Stomach (tissue), 9 donors: ENCODE measurements around the gene PLK5. TPM values are rescaled to one million over a fixed set of nuclear protein-coding genes. Genes with fewer than 3 reads are reported as not detected.

ENCODE experiments used
- DNase-seq, 2 donors: peaks; one replicate each; pipeline versions ENCODE4 v3.0.0 to v3.0.0-alpha.2; 2013 to 2019
- H3K27ac ChIP-seq, 5 donors: fragments of 200-600 bp in 4 of 5; sonication (generic) in 4 of 5; one replicate each; pipeline ENCODE4 v1.5.1; 2013 to 2019; ENCODE audit warnings: mild to moderate bottlenecking in 1 of 5, moderate library complexity in 1 of 5
- H3K27me3 ChIP-seq, 3 donors: fragments of 200-600 bp; sonication (generic); one replicate each; pipeline ENCODE4 v1.5.1; 2017 to 2019; ENCODE audit warnings: mixed run types in 1 of 3
- H3K36me3 ChIP-seq, 4 donors: fragments of 200-600 bp; sonication (generic); 1 replicate in 3 of 4; 2 replicates in 1 of 4; pipeline ENCODE4 v1.5.1; 2016 to 2019
- H3K4me1 ChIP-seq, 4 donors: fragments of 200-600 bp; sonication (generic); one replicate each; pipeline ENCODE4 v1.5.1; 2016 to 2019
- H3K4me3 ChIP-seq, 4 donors: fragments of 200-600 bp; sonication (generic) in 3 of 4; one replicate each; pipeline ENCODE4 v1.5.1; 2016 to 2019; ENCODE audit warnings: mild to moderate bottlenecking in 1 of 4
- H3K9me3 ChIP-seq, 4 donors: fragments of 200-600 bp; sonication (generic); one replicate each; pipeline ENCODE4 v1.5.1; 2016 to 2019
- CTCF ChIP-seq, 7 experiments: fragments of 450-650 bp in 4 of 7; fragments of 200-600 bp in 3 of 7; sonication (generic) in 3 of 7; IDR thresholded peaks; one replicate each; pipeline ENCODE4 v1.5.1; 2016 to 2019; ENCODE audit warnings: antibody characterized with exemption in 7 of 7, control low read depth in 2 of 7, mild to moderate bottlenecking in 1 of 7
- EP300 ChIP-seq: sonication (generic); formaldehyde crosslinking; IDR thresholded peaks from one replicate; pipeline ENCODE4 v1.6.1; 2017; ENCODE audit warnings: antibody characterized with exemption
- POLR2A ChIP-seq, 4 donors: fragments of 450-650 bp; IDR thresholded peaks; one replicate each; pipeline ENCODE4 v1.6.1; 2016; ENCODE audit warnings: antibody characterized with exemption in 4 of 4, control low read depth in 2 of 4, mild to moderate bottlenecking in 1 of 4, moderate library complexity in 1 of 4
- POLR2AphosphoS5 ChIP-seq, 3 donors: sonication (generic); formaldehyde crosslinking; IDR thresholded peaks; one replicate each; pipeline ENCODE4 v1.6.1; 2016; ENCODE audit warnings: antibody characterized with exemption in 3 of 3
- WGBS, 5 donors: extraction: QIAGEN DNeasy Blood & Tissue Kit in 3 of 5; methylation state at CpG; one replicate each; pipeline versions ENCODE4 v1.1.5 to v1.1.7; 2013 to 2018; 5-methylcytosine and 5-hydroxymethylcytosine counted together
- intact Hi-C: fragments of 100-400 bp; cut with DNase I; formaldehyde crosslinking; loops from one replicate; pipeline ENCODE4 v1.15.1; 2023; ENCODE audit warnings: low total_unique reads
- polyA plus RNA-seq, 3 donors: library from polyadenylated mRNA; stranded (reverse); fragments of 200-250 nt; gene quantifications; one replicate each; pipeline ENCODE4 v1.2.3, GENCODE V29; 2013
- total RNA-seq, 5 donors: library from RNA; depleted of rRNA; stranded (reverse); fragments of >200 nt; gene quantifications; one replicate each; pipeline versions ENCODE4 v1.1.0 to v1.2.3, GENCODE V29; 2014 to 2016
- donor health status: healthy with polysubstance abuse.
- donor health status: Bipolar disorder and iron deficiency.
- donor health status: healthy.

The PLK5 gene
- total and polyA plus RNA-seq, 8 donors = 0.12 to 0.80 TPM; not detected in 6

DNA sequence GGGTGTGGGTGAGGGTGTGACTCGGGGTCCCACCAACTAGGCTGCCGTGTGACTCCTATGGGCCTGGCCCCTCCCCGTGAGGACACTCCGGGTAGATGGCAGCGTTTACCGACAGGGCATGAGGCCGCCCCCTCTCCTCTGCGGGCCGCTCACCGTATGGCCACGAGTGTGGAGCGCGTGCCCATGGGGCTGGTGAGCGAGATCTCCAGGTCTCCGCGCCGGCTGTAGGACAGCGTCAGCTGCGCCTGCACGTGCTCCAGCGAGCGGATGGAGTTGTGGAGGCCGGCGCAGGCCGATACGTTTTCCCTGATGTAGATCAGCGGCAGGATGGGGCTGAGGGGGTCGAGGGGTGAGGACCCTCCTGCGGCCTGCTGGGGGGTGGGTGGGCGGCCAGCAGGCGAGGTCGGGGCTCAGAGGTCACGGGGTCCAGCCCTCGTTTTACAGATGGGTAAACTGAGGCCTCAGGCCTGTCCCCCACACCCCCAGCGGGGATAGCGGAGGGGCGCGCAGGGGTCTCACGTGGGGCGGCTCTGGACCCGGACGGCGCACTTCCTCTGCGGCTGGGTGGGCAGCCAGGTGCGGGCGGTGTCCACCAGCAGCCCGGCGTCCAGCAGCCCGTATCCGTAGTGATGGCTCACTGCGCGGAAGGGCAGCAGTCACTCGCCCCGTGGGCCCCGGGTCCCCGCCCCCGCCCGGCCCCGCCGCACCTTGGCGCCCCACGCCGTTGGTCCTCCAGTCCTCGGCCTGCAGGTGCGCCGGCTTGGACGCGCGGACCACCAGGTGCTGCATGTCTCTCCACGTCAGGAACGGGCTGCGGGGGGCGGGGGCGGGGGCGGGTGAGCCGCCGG lies 40.5 kb upstream of the PLK5 start:
- H3K36me3 ChIP-seq = no peaks in the 10 kb centered on the region
- H3K27me3 ChIP-seq = no peaks in the 10 kb centered on the region
- 91 to 94% (median 93%) methylated on average over 48 to 77 of the region's 77 CpGs for WGBS, 5 donors
- H3K9me3 ChIP-seq = no peaks in the 10 kb centered on the region
- TF ChIP-seq POLR2A (IDR thresholded peaks at IDR 0.05) = no peak
- no peak for TF ChIP-seq POLR2AphosphoS5 (IDR thresholded peaks at IDR 0.05)
- TF ChIP-seq CTCF (IDR thresholded peaks at IDR 0.05) = no peak
- TF ChIP-seq EP300 = no peak
- no peak overlapping the region for H3K4me3 ChIP-seq
- no peak overlapping the region for H3K27ac ChIP-seq
- intact Hi-C loops = no loop called here
- H3K4me1 ChIP-seq = peaks cover 11 to 13% (median 12%) of the 10 kb centered on the region in 4 donors
- DNase-seq = no peak

DNA sequence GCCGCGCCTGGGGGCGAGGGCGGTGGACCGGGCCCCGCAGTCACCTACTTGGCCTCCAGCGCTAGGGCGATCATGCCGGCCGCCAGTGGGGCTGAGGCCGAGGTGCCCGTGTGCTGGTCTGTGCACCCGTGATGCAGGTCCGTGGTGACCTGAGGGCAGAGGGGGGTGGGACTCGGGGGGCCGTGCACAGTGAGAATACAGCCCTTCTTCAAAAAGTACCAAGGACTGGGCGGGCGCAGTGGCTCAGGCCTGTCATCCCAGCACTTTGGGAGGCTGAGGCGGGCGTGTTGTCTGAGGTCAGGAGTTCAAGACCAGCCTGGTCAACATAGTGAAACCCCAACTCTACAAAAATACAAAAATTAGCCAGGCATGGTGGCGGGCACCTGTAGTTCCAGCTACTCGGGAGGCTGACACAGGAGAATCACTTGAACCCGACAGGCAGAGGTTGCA lies 39.9 kb upstream of the PLK5 start:
- intact Hi-C loops = no loop called here
- TF ChIP-seq CTCF (IDR thresholded peaks at IDR 0.05) (no peak), POLR2A (IDR thresholded peaks at IDR 0.05) (no peak), POLR2AphosphoS5 (IDR thresholded peaks at IDR 0.05) (no peak), EP300 (no peak)
- no peak for DNase-seq
- Histone ChIP-seq H3K27ac (no peak overlapping the region), H3K36me3 (no peaks in the 10 kb centered on the region), H3K4me1 (peaks cover 6 to 8% (median 7%) of the 10 kb centered on the region in 4 donors), H3K27me3 (no peaks in the 10 kb centered on the region), H3K9me3 (no peaks in the 10 kb centered on the region), H3K4me3 (no peak overlapping the region)
- 85 to 96% (median 92%) methylated on average over 17 to 23 of the region's 23 CpGs for WGBS, 5 donors

- no peaks in the 10 kb centered on the region for H3K9me3 ChIP-seq
- 92 to 94% (median 94%) methylated on average over 22 to 56 of the region's 56 CpGs for WGBS, 5 donors
- H3K4me1 ChIP-seq = peaks cover 16 to 22% (median 21%) of the 10 kb centered on the region in 4 donors
- H3K27ac ChIP-seq = no peak overlapping the region
- TF ChIP-seq CTCF (IDR thresholded peaks at IDR 0.05) (no peak), POLR2A (IDR thresholded peaks at IDR 0.05) (no peak), POLR2AphosphoS5 (IDR thresholded peaks at IDR 0.05) (no peak), EP300 (no peak)
- no peaks in the 10 kb centered on the region for H3K36me3 ChIP-seq
- intact Hi-C loops = no loop called here
- peaks cover 0 to 11% (median 6%) of the 10 kb centered on the region in 3 donors for H3K27me3 ChIP-seq
- H3K4me3 ChIP-seq = no peak overlapping the region
- DNase-seq = peak in 1 of 2 donors; percentile 5
Observed at GRCh38 chr19:1486720-1487575, 36.9 kb upstream of the PLK5 start.

GRCh38 chr19:1487576-1488281 lies 36.1 kb upstream of the PLK5 start:
- TF ChIP-seq POLR2A (IDR thresholded peaks at IDR 0.05) (no peak), POLR2AphosphoS5 (IDR thresholded peaks at IDR 0.05) (no peak), CTCF (IDR thresholded peaks at IDR 0.05) (no peak)
- no peaks in the 10 kb centered on the region for H3K9me3 ChIP-seq
- 91 to 98% (median 93%) methylated on average over 15 to 40 of the region's 40 CpGs for WGBS, 5 donors

More at GRCh38 chr19:1487576-1488281, 36.1 kb upstream of the PLK5 start:
- Histone ChIP-seq H3K4me3 (no peak overlapping the region), H3K27ac (no peak overlapping the region), H3K4me1 (peaks cover 18 to 26% (median 23%) of the 10 kb centered on the region in 4 donors), H3K36me3 (no peaks in the 10 kb centered on the region), H3K27me3 (peaks cover 0 to 18% (median 6%) of the 10 kb centered on the region in 3 donors)
- intact Hi-C loops = no loop called here
- DNase-seq = peak in 1 of 2 donors; percentile 9
